OCI-LY1 (cell line): ENCODE results near the gene MYOF.
"Not testable (repeated sequence)": the region's sequence is repeated elsewhere in the genome, so short reads cannot be mapped to it uniquely, and the experiment has no call there.

Experiments used
- EZH2 ChIP-seq: fragments of 200-600 bp; sonication (generic), shearing (Covaris generic); IDR thresholded peaks from 2 replicates; pipeline ENCODE4 v1.8.0; 2017; ENCODE audit warnings: borderline replicate concordance, mixed run types, mild to moderate bottlenecking, antibody characterized with exemption, low read length, moderate library complexity, mixed read lengths
- TF ChIP-seq, protein P1 (sequence below): fragments of 200-600 bp; sonication (generic), shearing (Covaris generic); IDR thresholded peaks from 2 replicates; pipeline ENCODE4 v1.5.1; 2017; ENCODE audit warnings: mild to moderate bottlenecking, antibody characterized with exemption, low read length, moderate library complexity, mixed read lengths

- TF ChIP-seq, protein P1, sequence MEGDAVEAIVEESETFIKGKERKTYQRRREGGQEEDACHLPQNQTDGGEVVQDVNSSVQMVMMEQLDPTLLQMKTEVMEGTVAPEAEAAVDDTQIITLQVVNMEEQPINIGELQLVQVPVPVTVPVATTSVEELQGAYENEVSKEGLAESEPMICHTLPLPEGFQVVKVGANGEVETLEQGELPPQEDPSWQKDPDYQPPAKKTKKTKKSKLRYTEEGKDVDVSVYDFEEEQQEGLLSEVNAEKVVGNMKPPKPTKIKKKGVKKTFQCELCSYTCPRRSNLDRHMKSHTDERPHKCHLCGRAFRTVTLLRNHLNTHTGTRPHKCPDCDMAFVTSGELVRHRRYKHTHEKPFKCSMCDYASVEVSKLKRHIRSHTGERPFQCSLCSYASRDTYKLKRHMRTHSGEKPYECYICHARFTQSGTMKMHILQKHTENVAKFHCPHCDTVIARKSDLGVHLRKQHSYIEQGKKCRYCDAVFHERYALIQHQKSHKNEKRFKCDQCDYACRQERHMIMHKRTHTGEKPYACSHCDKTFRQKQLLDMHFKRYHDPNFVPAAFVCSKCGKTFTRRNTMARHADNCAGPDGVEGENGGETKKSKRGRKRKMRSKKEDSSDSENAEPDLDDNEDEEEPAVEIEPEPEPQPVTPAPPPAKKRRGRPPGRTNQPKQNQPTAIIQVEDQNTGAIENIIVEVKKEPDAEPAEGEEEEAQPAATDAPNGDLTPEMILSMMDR: not testable (repeated sequence)
- not testable (repeated sequence) for TF ChIP-seq EZH2
Measured at GRCh38 chr10:93284246-93284645, 197.9 kb downstream of the MYOF start.
